A549 (cell line): Measurements from ENCODE around the gene MAST2. TPM values are rescaled to one million over a fixed set of nuclear protein-coding genes. Genes with fewer than 3 reads are reported as not detected.

Experiments
- ATAC-seq, 2 experiments: fragments of 200-7000 bp in 1 of 2; fragments of >200 bp in 1 of 2; cut with Nextera tagmentation in 1 of 2; cut with Tn5 transposase in 1 of 2; 3 replicates each; pipeline versions ENCODE4 v1.8.0 to v1.9.1; 2018 to 2020; ENCODE audit warnings: mild to moderate bottlenecking in 1 of 2, moderate library complexity in 1 of 2
- CTCF ChIA-PET: fragments of 300-600 bp; sonication (Branson Sonifier 250); formaldehyde crosslinking; extraction: SDS; loops from one replicate; lab custom pipeline; 2021; ENCODE audit warnings: antibody characterized with exemption, inconsistent platforms; lab: Yijun Ruan, JAX
- POLR2A ChIA-PET: fragments of 350-600 bp; formaldehyde crosslinking; extraction: SDS; loops from one replicate; lab custom pipeline; 2021; ENCODE audit warnings: antibody characterized with exemption, inconsistent platforms; lab: Yijun Ruan, JAX
- DNase-seq, 2 experiments: peaks; one replicate each; pipeline versions ENCODE4 v3.0.0 to v3.0.0-alpha.2; 2011 to 2016; ENCODE audit warnings: low read depth in 1 of 2, low spot score in 1 of 2
- FAIRE-seq: peaks from 2 replicates; lab custom pipeline; 2011; peaks lifted over from hg19 to GRCh38; lab: Jason Lieb, UNC
- H3K27ac ChIP-seq, 2 experiments: fragments of >200 bp; sonication (Bioruptor Twin); formaldehyde crosslinking; 3 replicates each; pipeline ENCODE4 v1.5.1; 2016 to 2017
- H3K4me1 ChIP-seq: fragments of >200 bp; sonication (Bioruptor Twin); formaldehyde crosslinking; 3 replicates; pipeline ENCODE4 v1.6.1; 2016
- H3K4me2 ChIP-seq: fragments of >200 bp; sonication (Bioruptor Twin); formaldehyde crosslinking; 3 replicates; pipeline ENCODE4 v1.6.1; 2016
- H3K4me3 ChIP-seq: fragments of >200 bp; sonication (Bioruptor Twin); formaldehyde crosslinking; 3 replicates; pipeline ENCODE4 v1.5.1; 2016
- H3K9me3 ChIP-seq: fragments of >200 bp; sonication (Bioruptor Twin); formaldehyde crosslinking; 3 replicates; pipeline ENCODE4 v1.6.1; 2016
- ATOH8 ChIP-seq: fragments of 250-450 bp; sonication (Bioruptor Pico); IDR thresholded peaks from 2 replicates; pipeline ENCODE4 v1.5.0; 2020; ENCODE audit warnings: low read depth, mild to moderate bottlenecking, moderate library complexity
- BCL3 ChIP-seq: fragments of >200 bp; sonication (Bioruptor Twin); formaldehyde crosslinking; IDR thresholded peaks from 3 replicates; pipeline ENCODE4 v1.6.1; 2016
- CBX8 ChIP-seq: fragments of 200-600 bp; sonication (generic); IDR thresholded peaks from 2 replicates; pipeline ENCODE4 v1.6.1; 2016
- CEBPB ChIP-seq, 2 experiments: fragments of >200 bp in 1 of 2; sonication (Bioruptor Twin) in 1 of 2; formaldehyde crosslinking in 1 of 2; IDR thresholded peaks; 2 replicates each; pipeline ENCODE4 v1.6.1; 2012 to 2016
- E2F6 ChIP-seq: IDR thresholded peaks from 2 replicates; pipeline ENCODE4 v1.6.1; 2012; ENCODE audit warnings: low read depth, borderline replicate concordance
- EHF ChIP-seq: fragments of 250-450 bp; sonication (Bioruptor Pico); IDR thresholded peaks from 2 replicates; pipeline ENCODE4 v1.5.0; 2020; ENCODE audit warnings: mild to moderate bottlenecking
- EHMT2 ChIP-seq: fragments of 200-600 bp; sonication (generic); IDR thresholded peaks from 2 replicates; pipeline ENCODE4 v1.6.1; 2016; ENCODE audit warnings: antibody characterized with exemption, low read depth, mild to moderate bottlenecking, moderate library complexity
- FOSB ChIP-seq: fragments of 250-450 bp; sonication (Bioruptor Pico); IDR thresholded peaks from 2 replicates; pipeline ENCODE4 v1.5.0; 2020; ENCODE audit warnings: mild to moderate bottlenecking, moderate library complexity
- FOXS1 ChIP-seq: fragments of 250-450 bp; sonication (Bioruptor Pico); IDR thresholded peaks from 2 replicates; pipeline ENCODE4 v1.5.0; 2020; ENCODE audit warnings: mild to moderate bottlenecking, moderate library complexity
- HDAC2 ChIP-seq: fragments of 200-600 bp; sonication (generic); IDR thresholded peaks from 2 replicates; pipeline ENCODE4 v1.6.1; 2016
- HOXA7 ChIP-seq: fragments of 250-450 bp; sonication (Bioruptor Pico); IDR thresholded peaks from 2 replicates; pipeline ENCODE4 v1.5.0; 2020; ENCODE audit warnings: mild to moderate bottlenecking, moderate library complexity
- KDM1A ChIP-seq: fragments of 200-600 bp; sonication (generic); IDR thresholded peaks from 2 replicates; pipeline ENCODE4 v1.6.1; 2016; ENCODE audit warnings: low read depth, mild to moderate bottlenecking
- KDM5A ChIP-seq: fragments of 200-600 bp; sonication (generic); IDR thresholded peaks from 2 replicates; pipeline ENCODE4 v1.6.1; 2016; ENCODE audit warnings: antibody characterized with exemption, mild to moderate bottlenecking
- MAFK ChIP-seq: fragments of 450-650 bp; IDR thresholded peaks from 2 replicates; pipeline ENCODE4 v1.6.1; 2014; ENCODE audit not compliant: partially characterized antibody
- POLR2A ChIP-seq: IDR thresholded peaks from 2 replicates; pipeline ENCODE4 v1.6.1; 2012; ENCODE audit warnings: mild to moderate bottlenecking, low read length
- RAD21 ChIP-seq, 2 experiments: fragments of >200 bp in 1 of 2; sonication (Bioruptor Twin) in 1 of 2; formaldehyde crosslinking in 1 of 2; IDR thresholded peaks in 1 of 2; conservative IDR thresholded peaks in 1 of 2; 2 replicates in 1 of 2; 3 replicates in 1 of 2; pipeline ENCODE4 v1.6.1; 2012 to 2018; ENCODE audit warnings: inconsistent platforms in 1 of 2
- SMC3 ChIP-seq: fragments of >200 bp; sonication (Bioruptor Twin); formaldehyde crosslinking; IDR thresholded peaks from 3 replicates; pipeline ENCODE4 v1.6.1; 2018; ENCODE audit warnings: inconsistent platforms
- TFCP2L1 ChIP-seq: fragments of 250-450 bp; sonication (Bioruptor Pico); IDR thresholded peaks from 2 replicates; pipeline ENCODE4 v1.5.0; 2021; ENCODE audit warnings: mild to moderate bottlenecking
- USF2 ChIP-seq: fragments of 450-650 bp; IDR thresholded peaks from 2 replicates; pipeline ENCODE4 v1.6.1; 2014; ENCODE audit warnings: antibody characterized with exemption
- ZC3H11A ChIP-seq: fragments of 450-650 bp; IDR thresholded peaks from 2 replicates; pipeline ENCODE4 v1.6.1; 2014; ENCODE audit warnings: antibody characterized with exemption, mild to moderate bottlenecking
- WGBS: methylation state at CpG from one replicate; pipeline ENCODE4 v1.1.6; 2017; ENCODE audit errors: missing lambda C conversion rate; 5-methylcytosine and 5-hydroxymethylcytosine counted together
- polyA plus RNA-seq, 4 experiments: library from polyadenylated mRNA; depleted of rRNA in 3 of 4; stranded (reverse); fragments of >200 nt; fragmentation: RNase III in 1 of 4; extraction: RNeasy Plus Mini Kit Qiagen cat#74134 plus additional on column Dnase treatment in 1 of 4; gene quantifications; 2 replicates in 3 of 4; 3 replicates in 1 of 4; pipeline ENCODE4 v1.2.3, GENCODE V29; 2011 to 2017

MAST2 gene
- polyA plus RNA-seq, 2 of the 4 experiments (the other 2 are of a cell fraction), result 19.3 to 20.5 TPM

GRCh38 chr1:46057781-46058180 is 254.4 kb downstream of the MAST2 start:
- Histone ChIP-seq H3K4me2 (no peak overlapping the region), H3K4me3 (no peak overlapping the region), H3K27ac (no peak overlapping the region)
- ATAC-seq (no peak), FAIRE-seq (no peak)
- WGBS, result 81% methylated on average over 3 of the region's 3 CpGs
- TF ChIP-seq BCL3, result no peak
- no peak for TF ChIP-seq E2F6
- TF ChIP-seq CBX8, result no peak
- TF ChIP-seq EHF, result no peak
- TF ChIP-seq KDM1A, result no peak
- no peak for TF ChIP-seq KDM5A
- no peak for TF ChIP-seq FOXS1 (CRISPR knock-in tag)
- TF ChIP-seq HDAC2, result no peak
- TF ChIP-seq HOXA7 (CRISPR knock-in tag), result no peak
- no peak for TF ChIP-seq RAD21 (conservative IDR thresholded peaks at IDR 0.05 in 1 of 2, IDR thresholded peaks at IDR 0.05 in 1 of 2)
- TF ChIP-seq ZC3H11A, result no peak
- no peak for TF ChIP-seq USF2
- TF ChIP-seq, all 56 proteins: peak for 0
- CTCF ChIA-PET, result no interaction called here
- POLR2A ChIA-PET, result no interaction called here
- Histone ChIP-seq H3K9me3 (no peaks in the 10 kb centered on the region), H3K4me1 (peaks cover 4% of the 10 kb centered on the region; the same call in 2 of the 3 replicates)
- no peak for DNase-seq

GRCh38 chr1:46058936-46059335 is 255.5 kb downstream of the MAST2 start:
- H3K27ac ChIP-seq, result no peak overlapping the region
- POLR2A ChIA-PET, result no interaction called here
- no peak for ATAC-seq
- H3K4me1 ChIP-seq, result peaks cover 11% of the 10 kb centered on the region
- no peak for TF ChIP-seq SMC3
- no peak for TF ChIP-seq E2F6
- no peak for TF ChIP-seq ATOH8 (CRISPR knock-in tag)
- TF ChIP-seq KDM1A, result no peak
- TF ChIP-seq EHF, result no peak
- TF ChIP-seq FOXS1 (CRISPR knock-in tag), result no peak
- no peak for TF ChIP-seq CBX8
- TF ChIP-seq EHMT2, result no peak
- TF ChIP-seq KDM5A, result no peak
- no peak for TF ChIP-seq TFCP2L1 (CRISPR knock-in tag)
- TF ChIP-seq FOSB, result no peak
- TF ChIP-seq POLR2A, result no peak
- TF ChIP-seq, all 56 proteins: peak for 0
- Histone ChIP-seq H3K4me2 (no peak overlapping the region), H3K9me3 (no peaks in the 10 kb centered on the region), H3K4me3 (no peak overlapping the region)
- FAIRE-seq, result no peak
- 80% methylated on average over 5 of the region's 5 CpGs for WGBS
- DNase-seq, result no peak
- CTCF ChIA-PET, result interaction anchor here (1.5 kb wide), 1 partner anchor 17 kb away, joined by 3 read pairs; no protein-coding TSS in a partner anchor

GRCh38 chr1:46061146-46061545 is 257.7 kb downstream of the MAST2 start:
- Histone ChIP-seq H3K9me3 (no peaks in the 10 kb centered on the region), H3K4me2 (no peak overlapping the region), H3K4me1 (peaks cover 11% of the 10 kb centered on the region), H3K27ac (no peak overlapping the region), H3K4me3 (no peak overlapping the region)
- ChIA-PET POLR2A (no interaction called here), CTCF (no interaction called here)
- 63% methylated on average over 3 of the region's 3 CpGs for WGBS
- FAIRE-seq, result no peak
- ATAC-seq, result no peak
- DNase-seq, result no peak
- no peak for TF ChIP-seq EHMT2
- TF ChIP-seq MAFK, result no peak
- no peak for TF ChIP-seq CEBPB (IDR thresholded peaks at IDR 0.05)
- TF ChIP-seq RAD21 (conservative IDR thresholded peaks at IDR 0.05 in 1 of 2, IDR thresholded peaks at IDR 0.05 in 1 of 2), result no peak
- no peak for TF ChIP-seq HDAC2
- TF ChIP-seq EHF, result no peak
